Rectal smooth muscle tissue (tissue), 1 donor: ENCODE data around the gene FANCD2.
"Not testable (repeated sequence)": the region's sequence is repeated elsewhere in the genome, so short reads cannot be mapped to it uniquely, and the experiment has no call there.

ENCODE experiments used
- H3K27ac ChIP-seq: one replicate; pipeline ENCODE4 v1.7.0; 2013; ENCODE audit warnings: low read depth, low read length, inconsistent platforms
- H3K27me3 ChIP-seq: one replicate; pipeline ENCODE4 v1.7.0; 2013; ENCODE audit warnings: low read length; ENCODE audit not compliant: control insufficient read depth, insufficient read depth
- H3K36me3 ChIP-seq: one replicate; pipeline ENCODE4 v1.7.0; 2013; ENCODE audit warnings: low read length; ENCODE audit not compliant: control insufficient read depth, insufficient read depth
- H3K4me1 ChIP-seq: one replicate; pipeline ENCODE4 v1.7.0; 2013; ENCODE audit warnings: low read length; ENCODE audit not compliant: control insufficient read depth, insufficient read depth
- H3K4me3 ChIP-seq: one replicate; pipeline ENCODE4 v1.7.0; 2013; ENCODE audit warnings: low read length
- H3K9ac ChIP-seq: one replicate; pipeline ENCODE4 v1.7.0; 2013; ENCODE audit warnings: low read length

The FANCD2 gene

DNA sequence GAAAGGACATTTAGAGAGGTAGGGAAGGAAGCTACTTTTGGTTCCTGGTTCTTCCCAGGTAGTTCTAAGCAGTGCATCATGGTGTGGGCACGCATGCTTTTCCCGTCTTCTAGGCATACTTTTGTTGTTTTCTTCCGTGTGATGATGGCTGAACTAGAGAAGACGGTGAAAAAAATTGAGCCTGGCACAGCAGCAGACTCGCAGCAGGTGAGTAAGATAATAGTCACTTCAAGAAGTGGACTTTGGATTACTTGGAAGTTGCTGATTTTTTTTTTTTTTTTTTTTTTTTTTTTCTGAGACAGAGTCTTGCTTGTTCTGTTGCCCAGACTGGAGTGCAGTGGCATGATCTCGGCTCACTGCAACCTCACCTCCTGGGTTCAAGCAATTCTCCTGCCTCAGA is 63.9 kb downstream of the FANCD2 start:
- Histone ChIP-seq H3K27ac (no peak overlapping the region), H3K4me3 (no peak overlapping the region), H3K27me3 (no peaks in the 10 kb centered on the region), H3K4me1 (no peaks in the 10 kb centered on the region), H3K36me3 (no peaks in the 10 kb centered on the region), H3K9ac (no peak overlapping the region)

DNA sequence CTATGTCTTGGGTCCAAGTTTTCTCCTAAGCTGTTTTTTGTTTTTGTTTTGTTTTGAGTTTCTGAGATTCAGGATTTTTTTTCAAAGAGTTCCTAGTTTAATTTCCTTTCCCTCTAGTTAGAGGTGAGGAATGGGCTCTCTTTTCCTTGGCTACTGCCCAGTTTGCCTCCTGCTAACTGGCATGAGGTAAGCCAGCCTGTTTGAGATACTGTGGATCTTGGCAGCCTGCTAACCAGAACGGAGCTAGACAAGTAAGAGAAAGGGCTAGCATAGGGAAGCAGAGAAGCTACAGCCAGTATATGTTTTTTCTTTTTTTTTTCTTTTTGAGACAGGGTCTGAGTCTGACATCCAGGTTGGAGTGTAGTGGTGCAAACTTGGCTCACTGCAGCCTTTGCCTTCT is 64.5 kb downstream of the FANCD2 start:
- H3K36me3 ChIP-seq, H3K27me3 ChIP-seq, H3K4me1 ChIP-seq, H3K9ac ChIP-seq, H3K27ac ChIP-seq, H3K4me3 ChIP-seq: not testable (repeated sequence)

DNA sequence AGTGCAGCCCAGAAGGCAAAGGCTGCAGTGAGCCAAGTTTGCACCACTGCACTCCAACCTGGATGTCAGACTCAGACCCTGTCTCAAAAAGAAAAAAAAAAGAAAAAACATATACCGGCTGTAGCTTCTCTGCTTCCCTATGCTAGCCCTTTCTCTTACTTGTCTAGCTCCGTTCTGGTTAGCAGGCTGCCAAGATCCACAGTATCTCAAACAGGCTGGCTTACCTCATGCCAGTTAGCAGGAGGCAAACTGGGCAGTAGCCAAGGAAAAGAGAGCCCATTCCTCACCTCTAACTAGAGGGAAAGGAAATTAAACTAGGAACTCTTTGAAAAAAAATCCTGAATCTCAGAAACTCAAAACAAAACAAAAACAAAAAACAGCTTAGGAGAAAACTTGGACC is 65.2 kb downstream of the FANCD2 start:
- H3K27ac ChIP-seq, H3K4me1 ChIP-seq, H3K4me3 ChIP-seq, H3K27me3 ChIP-seq, H3K9ac ChIP-seq, H3K36me3 ChIP-seq: not testable (repeated sequence)

- Histone ChIP-seq H3K9ac (no peak overlapping the region), H3K4me1 (no peaks in the 10 kb centered on the region), H3K27me3 (no peaks in the 10 kb centered on the region), H3K27ac (no peak overlapping the region), H3K4me3 (no peak overlapping the region), H3K36me3 (no peaks in the 10 kb centered on the region)
Observed at GRCh38 chr3:10093678-10094077, 67.4 kb downstream of the FANCD2 start.

DNA sequence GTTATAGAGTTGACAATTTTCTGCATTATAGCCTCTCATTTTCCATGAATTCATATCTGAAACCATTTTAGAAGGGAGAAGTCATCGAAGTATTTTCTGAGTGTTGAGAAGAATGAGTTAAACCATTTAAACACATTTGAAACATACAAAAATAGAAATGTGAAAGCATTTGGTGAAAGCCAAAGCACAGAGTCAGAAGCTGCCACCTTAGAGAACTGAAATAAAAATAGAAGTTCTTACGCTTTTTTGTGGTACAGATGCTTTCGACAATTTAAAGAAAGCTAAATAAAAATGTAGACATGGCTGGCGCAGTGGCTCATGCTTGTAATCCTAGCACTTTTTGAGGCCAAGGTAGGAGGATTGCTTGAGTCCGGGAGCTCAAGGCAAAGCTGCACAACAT is 72.8 kb downstream of the FANCD2 start:
- Histone ChIP-seq H3K27ac (no peak overlapping the region), H3K9ac (no peak overlapping the region), H3K36me3 (no peaks in the 10 kb centered on the region), H3K4me1 (no peaks in the 10 kb centered on the region), H3K4me3 (no peak overlapping the region), H3K27me3 (no peaks in the 10 kb centered on the region)

DNA sequence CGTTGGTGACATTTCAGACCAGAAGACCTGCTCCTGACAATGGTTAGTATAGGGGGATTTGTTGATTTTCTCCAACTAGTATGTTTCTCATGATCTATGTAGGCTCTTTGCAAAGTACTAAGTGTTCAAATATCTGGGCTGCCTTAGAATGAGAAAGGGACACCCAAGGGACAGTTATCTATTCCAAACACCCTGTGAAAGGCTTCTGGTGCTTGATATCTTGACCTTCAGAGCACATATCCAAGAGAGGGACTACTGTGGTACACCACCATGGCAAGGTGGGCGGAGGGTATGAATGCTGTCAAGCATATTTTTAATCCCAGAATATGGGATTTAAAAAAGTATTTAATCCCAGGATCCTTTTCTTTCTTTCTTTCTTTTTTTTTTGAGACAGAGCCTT is 80.7 kb downstream of the FANCD2 start:
- Histone ChIP-seq H3K4me1 (no peaks in the 10 kb centered on the region), H3K4me3 (no peak overlapping the region), H3K27me3 (no peaks in the 10 kb centered on the region), H3K9ac (no peak overlapping the region), H3K36me3 (no peaks in the 10 kb centered on the region), H3K27ac (no peak overlapping the region)

- H3K27ac ChIP-seq, result no peak within 1 kb of the TSS
- H3K27me3 ChIP-seq, result no peaks in the 10 kb centered on the region
- no peak within 1 kb of the TSS for H3K4me3 ChIP-seq
- H3K36me3 ChIP-seq, result no peaks in the 10 kb centered on the region
- H3K9ac ChIP-seq, result no peak within 1 kb of the TSS
- H3K4me1 ChIP-seq, result no peaks in the 10 kb centered on the region
Observed at GRCh38 chr3:10108091-10108490, 81.9 kb downstream of the FANCD2 start, which contains the start of gene FANCD2OS. TSS of gene FANCD2OS (minus strand) at chr3:10108255. CDS start at chr3:10104774, 3,481 bp downstream.

DNA sequence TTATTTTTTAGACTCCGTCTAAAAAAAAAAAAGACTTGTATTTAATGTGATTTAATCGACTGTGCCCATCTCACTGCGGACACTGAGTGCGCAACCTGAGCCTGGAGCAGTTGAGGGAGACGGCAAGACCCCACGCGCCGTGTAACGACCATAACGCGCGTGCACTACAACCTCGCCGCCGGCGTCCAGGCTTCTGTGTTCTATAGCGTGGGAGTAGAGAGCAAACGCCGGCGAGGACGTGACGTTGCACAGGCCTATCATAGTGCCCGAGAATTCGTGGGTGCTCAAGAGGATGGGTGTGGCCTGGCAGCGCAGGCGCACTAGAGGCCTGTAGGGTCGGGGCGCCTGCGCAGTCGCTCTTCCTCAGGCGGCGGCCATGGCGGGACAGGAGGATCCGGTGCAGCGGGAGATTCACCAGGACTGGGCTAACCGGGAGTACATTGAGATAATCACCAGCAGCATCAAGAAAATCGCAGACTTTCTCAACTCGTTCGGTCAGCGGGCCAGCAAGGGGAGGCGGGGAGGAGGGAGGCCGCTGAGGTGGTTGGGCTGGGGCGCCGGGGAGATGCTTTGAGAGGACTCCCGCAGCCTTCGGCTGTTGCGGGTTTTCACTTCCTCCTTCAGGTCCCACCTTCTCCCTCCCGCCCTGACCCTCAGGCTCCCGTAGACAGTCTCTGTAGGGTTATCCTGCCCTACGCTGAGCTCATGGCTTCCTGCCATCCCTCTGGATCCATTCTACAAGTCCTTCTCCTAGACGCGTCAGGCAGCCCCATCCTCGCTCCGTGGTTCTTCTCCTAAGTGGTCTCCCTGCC is 89.3 kb downstream of the FANCD2 start, which contains the start of gene BRK1:
TSS of gene BRK1 (plus strand) at position 350 of the 812 bp plus-strand sequence. CDS start at position 377, 27 bp downstream.
- Histone ChIP-seq H3K4me1 (peaks cover 9% of the 10 kb centered on the region), H3K27me3 (no peaks in the 10 kb centered on the region), H3K36me3 (no peaks in the 10 kb centered on the region), H3K9ac (peak within 1 kb of the TSS; percentile 82), H3K27ac (peak within 1 kb of the TSS; percentile 75), H3K4me3 (peak within 1 kb of the TSS; percentile 99)

DNA sequence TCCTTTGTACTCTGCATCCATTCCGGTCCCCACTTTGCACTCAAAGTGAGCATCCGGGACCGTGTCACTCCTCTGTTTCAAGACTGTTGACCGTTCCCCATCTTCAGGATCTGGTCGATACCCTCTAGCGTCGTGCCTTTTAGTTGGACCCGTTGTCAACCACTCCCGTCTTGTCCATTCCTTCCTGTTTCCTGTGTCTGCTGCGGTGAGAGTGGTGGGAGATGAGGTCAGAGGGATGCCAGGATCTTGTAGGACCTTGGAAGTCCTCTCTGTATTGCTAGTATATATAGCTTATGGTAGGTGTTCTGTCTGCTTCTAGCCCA is 89.9 kb downstream of the FANCD2 start:
- Histone ChIP-seq H3K9ac (peak overlapping the region; percentile 82), H3K4me3 (peak overlapping the region; percentile 99), H3K4me1 (peaks cover 9% of the 10 kb centered on the region), H3K27me3 (no peaks in the 10 kb centered on the region), H3K36me3 (no peaks in the 10 kb centered on the region), H3K27ac (peak overlapping the region; percentile 75)

DNA sequence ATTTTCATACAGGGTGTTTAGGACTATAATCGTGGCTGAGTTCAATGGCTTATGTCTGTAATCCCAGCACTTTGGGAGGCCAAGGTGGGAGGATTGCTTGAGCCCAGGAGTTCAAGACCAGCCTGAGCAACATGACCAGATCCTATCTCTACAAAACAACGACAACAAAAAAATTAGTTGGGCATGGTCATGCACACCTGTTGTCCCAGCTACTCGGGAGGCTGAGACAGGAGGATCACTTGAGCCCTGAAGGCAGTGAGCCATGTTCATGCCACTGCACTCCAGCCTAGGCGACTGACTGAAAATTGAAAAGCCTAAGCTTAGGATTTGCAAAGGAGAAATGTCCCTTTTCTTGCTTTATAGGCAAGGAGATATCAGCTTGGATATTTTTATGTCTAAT is 90.7 kb downstream of the FANCD2 start:
- H3K4me1 ChIP-seq, result peaks cover 9% of the 10 kb centered on the region

GRCh38 chr3:10119376-10119775 is 93.1 kb downstream of the FANCD2 start:
- Histone ChIP-seq H3K27me3 (no peaks in the 10 kb centered on the region), H3K27ac (no peak overlapping the region), H3K36me3 (no peaks in the 10 kb centered on the region), H3K4me3 (no peak overlapping the region), H3K9ac (peak overlapping the region; percentile 21), H3K4me1 (peaks cover 9% of the 10 kb centered on the region)

More for the DNA sequence above, 90.7 kb downstream of the FANCD2 start:
- H3K9ac ChIP-seq, result no peak overlapping the region
- peak overlapping the region; percentile 99 for H3K4me3 ChIP-seq
- H3K27ac ChIP-seq, result no peak overlapping the region
- H3K27me3 ChIP-seq, result no peaks in the 10 kb centered on the region
- H3K36me3 ChIP-seq, result no peaks in the 10 kb centered on the region

- peaks cover 3% of the 10 kb centered on the region for H3K36me3 ChIP-seq
- H3K9ac ChIP-seq, result no peak overlapping the region
- no peak overlapping the region for H3K4me3 ChIP-seq
- peaks cover 9% of the 10 kb centered on the region for H3K4me1 ChIP-seq
- H3K27me3 ChIP-seq, result no peaks in the 10 kb centered on the region
- H3K27ac ChIP-seq, result no peak overlapping the region
Observed at GRCh38 chr3:10121064-10121463, 94.8 kb downstream of the FANCD2 start.

- no peak overlapping the region for H3K4me3 ChIP-seq
- peaks cover 10% of the 10 kb centered on the region for H3K36me3 ChIP-seq
- no peaks in the 10 kb centered on the region for H3K27me3 ChIP-seq
- H3K27ac ChIP-seq, result no peak overlapping the region
- H3K9ac ChIP-seq, result no peak overlapping the region
- no peaks in the 10 kb centered on the region for H3K4me1 ChIP-seq
Observed at GRCh38 chr3:10122724-10123123, 96.5 kb downstream of the FANCD2 start.
